GM12878 (cell line): Measurements from ENCODE around the gene IFNGR2. TPM values are rescaled to one million over a fixed set of nuclear protein-coding genes. Genes with fewer than 3 reads are reported as not detected.

ENCODE experiments used
- ATAC-seq: fragments of 200-7000 bp; cut with Tn5 transposase; 3 replicates; pipeline ENCODE4 v1.9.1; 2020; ENCODE audit warnings: mild to moderate bottlenecking, moderate library complexity
- BruUV-seq: library from RNA; stranded (reverse); fragments of 400-500 nt; replicated peaks from 2 replicates; lab custom pipeline; 2021; lab: Mats Ljungman, UMichigan
- CTCF ChIA-PET: fragments of 300-600 bp; sonication (Branson Sonifier 250); formaldehyde crosslinking; extraction: SDS; loops from one replicate; lab custom pipeline; 2021; ENCODE audit warnings: inconsistent platforms; lab: Yijun Ruan, JAX
- POLR2A ChIA-PET: fragments of 350-600 bp; formaldehyde crosslinking; extraction: SDS; loops from one replicate; lab custom pipeline; 2021; ENCODE audit warnings: inconsistent platforms; lab: Charles Lee
- RAD21 ChIA-PET: fragments of 300-600 bp; sonication (Branson Sonifier 250); formaldehyde crosslinking; loops from one replicate; lab custom pipeline; 2023; ENCODE audit warnings: antibody characterized with exemption; ENCODE audit not compliant: unreplicated experiment; lab: Charles Lee
- SMC1A ChIA-PET: fragments of 300-600 bp; sonication (Branson Sonifier 250); formaldehyde crosslinking; loops from one replicate; lab custom pipeline; 2023; ENCODE audit not compliant: unreplicated experiment, uncharacterized antibody; lab: Charles Lee
- DNase-seq: peaks from one replicate; pipeline ENCODE4 v3.0.0-alpha.2; 2011; ENCODE audit warnings: low read depth, low spot score
- FAIRE-seq: peaks from 3 replicates; lab custom pipeline; 2011; peaks lifted over from hg19 to GRCh38; lab: Jason Lieb, UNC
- H2AFZ ChIP-seq: 2 replicates; pipeline ENCODE4 v1.6.0; 2011; ENCODE audit warnings: low read depth, low read length, control low read depth; ENCODE audit not compliant: control insufficient read depth
- H3K27ac ChIP-seq: 2 replicates; pipeline ENCODE4 v1.5.1; 2011; ENCODE audit warnings: control low read depth; ENCODE audit not compliant: control insufficient read depth, insufficient read depth
- H3K27me3 ChIP-seq, 2 experiments: replicated peaks in 1 of 2; 2 replicates each; pipeline versions ENCODE4 v1.6.0 to v1.6.1; 2011; ENCODE audit warnings: low read length in 1 of 2; ENCODE audit not compliant: control insufficient read depth in 2 of 2, insufficient read depth in 2 of 2
- H3K36me3 ChIP-seq, 2 experiments: 2 replicates each; pipeline ENCODE4 v1.5.1; 2011; ENCODE audit warnings: low read length in 1 of 2; ENCODE audit not compliant: control insufficient read depth in 2 of 2, insufficient read depth in 2 of 2
- H3K4me1 ChIP-seq: 2 replicates; pipeline ENCODE4 v1.6.1; 2011; ENCODE audit warnings: mild to moderate bottlenecking, low read length, moderate library complexity, mixed read lengths; ENCODE audit not compliant: control insufficient read depth, insufficient read depth
- H3K4me2 ChIP-seq: 2 replicates; pipeline ENCODE4 v1.6.0; 2011; ENCODE audit warnings: control low read depth; ENCODE audit not compliant: control insufficient read depth, insufficient read depth
- H3K4me3 ChIP-seq: fragments of 200-600 bp; sonication (generic); 2 replicates; pipeline ENCODE4 v1.5.1; 2016
- H3K79me2 ChIP-seq: 2 replicates; pipeline ENCODE4 v1.6.0; 2011; ENCODE audit warnings: low read length; ENCODE audit not compliant: control insufficient read depth, insufficient read depth
- H3K9ac ChIP-seq: 2 replicates; pipeline ENCODE4 v1.8.0; 2011; ENCODE audit warnings: low read length, control low read depth, mixed read lengths; ENCODE audit not compliant: control insufficient read depth, insufficient read depth
- H3K9me3 ChIP-seq: replicated peaks from 3 replicates; pipeline ENCODE4 v1.5.1; 2011; ENCODE audit warnings: mild to moderate bottlenecking, low read length; ENCODE audit not compliant: control insufficient read depth, insufficient read depth
- H4K20me1 ChIP-seq: 2 replicates; pipeline ENCODE4 v1.6.0; 2011; ENCODE audit not compliant: control insufficient read depth, insufficient read depth
- BHLHE40 ChIP-seq, 2 experiments: fragments of 450-650 bp in 1 of 2; IDR thresholded peaks; 2 replicates each; pipeline ENCODE4 v1.6.1; 2011 to 2017; ENCODE audit warnings: low read depth in 2 of 2, borderline replicate concordance in 1 of 2, improper control_type of control experiment in 1 of 2, low read length in 1 of 2, mild to moderate bottlenecking in 1 of 2
- CREB1 ChIP-seq: IDR thresholded peaks from 2 replicates; pipeline ENCODE4 v1.6.1; 2012; ENCODE audit warnings: low read depth, mild to moderate bottlenecking, inconsistent platforms
- CREM ChIP-seq: IDR thresholded peaks from 2 replicates; pipeline ENCODE4 v1.6.1; 2014; ENCODE audit warnings: antibody characterized with exemption, low read depth
- FOXM1 ChIP-seq: IDR thresholded peaks from 2 replicates; pipeline ENCODE4 v1.6.1; 2012; ENCODE audit warnings: low read depth, mild to moderate bottlenecking, inconsistent platforms, low read length, moderate library complexity
- HDAC2 ChIP-seq: fragments of 200-600 bp; sonication (generic); IDR thresholded peaks from 2 replicates; pipeline ENCODE4 v1.6.1; 2017
- HDAC6 ChIP-seq: fragments of 200-600 bp; sonication (generic); IDR thresholded peaks from one replicate; pipeline ENCODE4 v1.8.0; 2017; ENCODE audit warnings: antibody characterized with exemption; ENCODE audit not compliant: unreplicated experiment
- IKZF1 ChIP-seq: fragments of 450-650 bp; conservative IDR thresholded peaks from 2 replicates; pipeline ENCODE4 v1.6.1; 2017; ENCODE audit warnings: antibody characterized with exemption, mild to moderate bottlenecking
- IKZF2 ChIP-seq, 2 experiments: fragments of 450-650 bp; IDR thresholded peaks; 2 replicates each; pipeline ENCODE4 v1.6.1; 2017; ENCODE audit warnings: mild to moderate bottlenecking in 2 of 2, moderate library complexity in 2 of 2
- MTA3 ChIP-seq: IDR thresholded peaks from 2 replicates; pipeline ENCODE4 v1.6.1; 2012; ENCODE audit warnings: low read length, inconsistent platforms, borderline replicate concordance
- MXI1 ChIP-seq: fragments of 150-350 bp; IDR thresholded peaks from 2 replicates; pipeline ENCODE4 v1.6.1; 2011; ENCODE audit warnings: low read depth, mild to moderate bottlenecking, inconsistent platforms, low read length, improper control_type of control experiment
- NFYA ChIP-seq: IDR thresholded peaks from 2 replicates; pipeline ENCODE4 v1.6.1; 2011; ENCODE audit warnings: low read depth, mild to moderate bottlenecking, low read length, improper control_type of control experiment, borderline replicate concordance
- NFYB ChIP-seq: IDR thresholded peaks from 2 replicates; pipeline ENCODE4 v1.6.1; 2011; ENCODE audit warnings: low read depth, mild to moderate bottlenecking, low read length, improper control_type of control experiment, moderate library complexity; ENCODE audit not compliant: insufficient read depth
- PML ChIP-seq: IDR thresholded peaks from 2 replicates; pipeline ENCODE4 v1.6.1; 2012; ENCODE audit warnings: low read length, inconsistent platforms
- RBBP5 ChIP-seq: fragments of 200-600 bp; sonication (generic); conservative IDR thresholded peaks from 2 replicates; pipeline ENCODE4 v1.6.1; 2016
- STAT3 ChIP-seq: IDR thresholded peaks from 2 replicates; pipeline ENCODE4 v1.6.1; 2011; ENCODE audit warnings: low read depth, low read length, improper control_type of control experiment
- YY1 ChIP-seq: IDR thresholded peaks from 2 replicates; pipeline ENCODE4 v1.6.1; 2011; ENCODE audit warnings: low read depth, mild to moderate bottlenecking, low read length
- ZBTB11 ChIP-seq: fragments of 450-650 bp; formaldehyde crosslinking; IDR thresholded peaks from 2 replicates; pipeline ENCODE4 v1.5.0; 2022; ENCODE audit warnings: mild to moderate bottlenecking, missing genetic modification characterization
- ZSCAN29 ChIP-seq: fragments of 450-650 bp; IDR thresholded peaks from 2 replicates; pipeline ENCODE4 v1.6.1; 2017; ENCODE audit warnings: mild to moderate bottlenecking, moderate library complexity
- WGBS: methylation state at CpG from one replicate; pipeline ENCODE4 v1.1.6; 2016; ENCODE audit warnings: low lambda C conversion rate; ENCODE audit not compliant: insufficient replicate concordance, insufficient coverage; ENCODE audit errors: missing lambda C conversion rate; 5-methylcytosine and 5-hydroxymethylcytosine counted together
- in situ Hi-C: fragments of 300-500 bp; cut with MboI; formaldehyde crosslinking; loops from 9 replicates; pipeline ENCODE4 v1.14.3; 2018; ENCODE audit warnings: mixed read lengths
- intact Hi-C: fragments of 100-400 bp; cut with micrococcal nuclease; formaldehyde crosslinking; loops from one replicate; pipeline ENCODE4 v1.14.2; 2022; ENCODE audit not compliant: unreplicated experiment
- polyA plus RNA-seq, 11 experiments: library from polyadenylated mRNA; depleted of rRNA in 4 of 11; unstranded in 6 of 11; stranded (reverse) in 5 of 11; fragments of >200 nt; fragmentation: Nextera tagmentation in 4 of 11; fragmentation: Illumina TruSeq in 1 of 11; extraction: Ambion mirVana in 4 of 11; extraction: Trizol in 1 of 11; gene quantifications; 1 replicate in 1 of 11; 2 replicates in 10 of 11; pipeline versions ENCODE4 v1.2.1 to v1.2.3, GENCODE V29; 2011 to 2016; ENCODE audit warnings: inconsistent platforms in 2 of 11, missing spikeins in 2 of 11, low read depth in 1 of 11
- total RNA-seq, 4 experiments: library from RNA; depleted of rRNA in 3 of 4; stranded (reverse); fragments of >200 nt in 3 of 4; fragmentation: Illumina TruSeq in 1 of 4; extraction: Trizol in 1 of 4; gene quantifications; 2 replicates each; pipeline versions ENCODE4 v1.2.1 to v1.2.3, GENCODE V29; 2013 to 2021
- TF ChIP-seq, protein P1 (sequence below): IDR thresholded peaks from 2 replicates; pipeline ENCODE4 v1.6.1; 2011; ENCODE audit warnings: low read depth, low read length, improper control_type of control experiment, borderline replicate concordance
- TF ChIP-seq, protein P2 (sequence below): IDR thresholded peaks from 2 replicates; pipeline ENCODE4 v1.6.1; 2012; ENCODE audit warnings: low read depth, low read length, improper control_type of control experiment
- TF ChIP-seq, protein P3 (sequence below): IDR thresholded peaks from 2 replicates; pipeline ENCODE4 v1.6.1; 2012; ENCODE audit warnings: low read depth, low read length, improper control_type of control experiment

The IFNGR2 gene
- total and polyA plus RNA-seq, 10 of the 15 experiments (the other 5 are each of a cell fraction or from before 2014, with no cell fraction given): 23.6 to 98.8 (median 77.0) TPM

DNA sequence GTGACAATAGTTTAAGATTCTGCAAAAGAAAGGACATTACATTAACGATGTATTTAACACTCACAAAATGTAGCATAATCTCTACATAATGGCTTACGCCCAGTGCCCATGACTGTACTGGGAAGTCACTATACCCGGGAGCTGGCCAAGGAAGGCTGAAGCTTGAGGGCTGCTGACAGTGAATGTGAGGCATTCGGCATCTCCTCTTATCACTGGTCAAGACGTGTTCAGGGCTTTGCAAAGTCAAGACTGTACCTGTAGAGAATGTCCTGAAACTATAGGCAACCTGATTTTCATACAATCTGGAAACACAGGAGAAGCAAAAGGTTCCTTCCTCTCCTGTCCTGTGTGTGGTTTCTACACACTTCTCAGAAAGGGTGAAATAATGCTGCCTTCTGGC lies 12.7 kb upstream of the IFNGR2 start (continued):
- TF ChIP-seq FOXM1: no peak
- TF ChIP-seq MXI1: no peak
- TF ChIP-seq RBBP5: no peak
- no peak for TF ChIP-seq MTA3
- TF ChIP-seq, protein P1, sequence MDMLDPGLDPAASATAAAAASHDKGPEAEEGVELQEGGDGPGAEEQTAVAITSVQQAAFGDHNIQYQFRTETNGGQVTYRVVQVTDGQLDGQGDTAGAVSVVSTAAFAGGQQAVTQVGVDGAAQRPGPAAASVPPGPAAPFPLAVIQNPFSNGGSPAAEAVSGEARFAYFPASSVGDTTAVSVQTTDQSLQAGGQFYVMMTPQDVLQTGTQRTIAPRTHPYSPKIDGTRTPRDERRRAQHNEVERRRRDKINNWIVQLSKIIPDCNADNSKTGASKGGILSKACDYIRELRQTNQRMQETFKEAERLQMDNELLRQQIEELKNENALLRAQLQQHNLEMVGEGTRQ: no peak
- no peak for TF ChIP-seq CREM
- no peak for TF ChIP-seq STAT3
- TF ChIP-seq, protein P2, sequence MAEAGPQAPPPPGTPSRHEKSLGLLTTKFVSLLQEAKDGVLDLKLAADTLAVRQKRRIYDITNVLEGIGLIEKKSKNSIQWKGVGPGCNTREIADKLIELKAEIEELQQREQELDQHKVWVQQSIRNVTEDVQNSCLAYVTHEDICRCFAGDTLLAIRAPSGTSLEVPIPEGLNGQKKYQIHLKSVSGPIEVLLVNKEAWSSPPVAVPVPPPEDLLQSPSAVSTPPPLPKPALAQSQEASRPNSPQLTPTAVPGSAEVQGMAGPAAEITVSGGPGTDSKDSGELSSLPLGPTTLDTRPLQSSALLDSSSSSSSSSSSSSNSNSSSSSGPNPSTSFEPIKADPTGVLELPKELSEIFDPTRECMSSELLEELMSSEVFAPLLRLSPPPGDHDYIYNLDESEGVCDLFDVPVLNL: no peak
- TF ChIP-seq IKZF1: no peak
- no peak for TF ChIP-seq NFYB
- no peak for TF ChIP-seq IKZF2 (IDR thresholded peaks at IDR 0.05)
- no peak for TF ChIP-seq ZSCAN29
- TF ChIP-seq, protein P3, sequence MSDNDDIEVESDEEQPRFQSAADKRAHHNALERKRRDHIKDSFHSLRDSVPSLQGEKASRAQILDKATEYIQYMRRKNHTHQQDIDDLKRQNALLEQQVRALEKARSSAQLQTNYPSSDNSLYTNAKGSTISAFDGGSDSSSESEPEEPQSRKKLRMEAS: no peak

GRCh38 chr21:33391656-33392055 lies 11.6 kb upstream of the IFNGR2 start:
- peaks cover 12% of the 10 kb centered on the region for H3K4me1 ChIP-seq
- H3K27me3 ChIP-seq: no peaks in the 10 kb centered on the region
- no peaks in the 10 kb centered on the region for H4K20me1 ChIP-seq
- H3K27ac ChIP-seq: no peak overlapping the region
- no peaks in the 10 kb centered on the region for H3K79me2 ChIP-seq
- no TSS peak for BruUV-seq
- H3K4me2 ChIP-seq: no peak overlapping the region
- no peak overlapping the region for H3K4me3 ChIP-seq
- ChIA-PET SMC1A (no interaction called here), POLR2A (interaction anchor here (1.0 kb wide), 1 partner anchor 41 kb away, joined by 3 read pairs; no protein-coding TSS in a partner anchor), RAD21 (no interaction called here), CTCF (no interaction called here)
- ATAC-seq (no peak), FAIRE-seq (no peak), DNase-seq (no peak)
- intact Hi-C loops: no loop called here
- H3K9ac ChIP-seq: no peak overlapping the region
- in situ Hi-C loops: no loop called here
- 81% methylated on average over 6 of the region's 6 CpGs for WGBS
- no peaks in the 10 kb centered on the region for H3K9me3 ChIP-seq
- H3K36me3 ChIP-seq: no peaks in the 10 kb centered on the region
- no peak overlapping the region for H2AFZ ChIP-seq
- TF ChIP-seq HDAC2 (no peak), CREB1 (no peak), HDAC6 (no peak), YY1 (no peak), ZBTB11 (no peak), BHLHE40 (IDR thresholded peaks at IDR 0.05; ENCODE audit: borderline replicate concordance in 1 of 2, low read depth in 2 of 2, low read length in 1 of 2) (no peak), NFYA (no peak), PML (no peak)
